OCI-LY1 (cell line): Measurements from ENCODE around the gene AP2A1.

ENCODE experiments used
- H2AFZ ChIP-seq: fragments of 200-600 bp; sonication (generic), shearing (Covaris generic); 2 replicates; pipeline ENCODE4 v1.6.0; 2014; ENCODE audit warnings: antibody characterized with exemption, mild to moderate bottlenecking, low read length
- H3F3A ChIP-seq: fragments of 200-600 bp; sonication (generic), shearing (Covaris generic); 2 replicates; pipeline ENCODE4 v1.6.0; 2014; ENCODE audit warnings: mild to moderate bottlenecking, antibody characterized with exemption, low read length, moderate library complexity; ENCODE audit not compliant: insufficient read depth
- H3K27ac ChIP-seq: fragments of 200-600 bp; sonication (generic); 2 replicates; pipeline ENCODE4 v1.5.1; 2014; ENCODE audit warnings: low read length, mixed run types, mild to moderate bottlenecking, low read depth; ENCODE audit not compliant: poor library complexity, severe bottlenecking
- H3K27me3 ChIP-seq: fragments of 200-600 bp; sonication (generic); 2 replicates; pipeline ENCODE4 v1.6.0; 2014; ENCODE audit warnings: antibody characterized with exemption, mild to moderate bottlenecking, low read length, moderate library complexity; ENCODE audit not compliant: insufficient read depth
- H3K36me3 ChIP-seq: fragments of 200-600 bp; sonication (generic); 2 replicates; pipeline ENCODE4 v1.6.1; 2014; ENCODE audit warnings: mild to moderate bottlenecking, antibody characterized with exemption, low read length, moderate library complexity, mixed read lengths; ENCODE audit not compliant: insufficient read depth
- H3K4me1 ChIP-seq: fragments of 200-600 bp; sonication (generic); 2 replicates; pipeline ENCODE4 v1.5.1; 2014; ENCODE audit warnings: mild to moderate bottlenecking, low read length, moderate library complexity; ENCODE audit not compliant: insufficient read depth, severe bottlenecking
- H3K4me2 ChIP-seq: fragments of 200-600 bp; sonication (generic), shearing (Covaris generic); 2 replicates; pipeline ENCODE4 v1.6.1; 2014; ENCODE audit warnings: low read length
- H3K4me3 ChIP-seq: fragments of 200-600 bp; sonication (generic); 2 replicates; pipeline ENCODE4 v1.5.1; 2014; ENCODE audit warnings: low read length, low read depth, mild to moderate bottlenecking, mixed read lengths; ENCODE audit not compliant: poor library complexity, severe bottlenecking
- H3K79me2 ChIP-seq: fragments of 200-600 bp; shearing (Covaris generic); 2 replicates; pipeline ENCODE4 v1.6.1; 2016; ENCODE audit warnings: mixed run types, low read length, mixed read lengths; ENCODE audit not compliant: insufficient read depth
- H3K9ac ChIP-seq: fragments of 200-600 bp; sonication (generic), shearing (Covaris generic); 2 replicates; pipeline ENCODE4 v1.6.1; 2014; ENCODE audit warnings: mild to moderate bottlenecking, low read length, mixed read lengths
- H3K9me2 ChIP-seq: fragments of 200-600 bp; sonication (generic), shearing (Covaris generic); 2 replicates; pipeline ENCODE4 v1.6.1; 2014; ENCODE audit warnings: low read depth, mild to moderate bottlenecking, low read length, mixed read lengths
- H3K9me3 ChIP-seq: fragments of 200-600 bp; shearing (Covaris generic); 2 replicates; pipeline ENCODE4 v1.6.1; 2014; ENCODE audit warnings: low read length, mixed read lengths
- H4K20me1 ChIP-seq: fragments of 200-600 bp; sonication (generic), shearing (Covaris generic); 2 replicates; pipeline ENCODE4 v1.6.0; 2016; ENCODE audit warnings: mild to moderate bottlenecking, low read length; ENCODE audit not compliant: insufficient read depth
- CTCF ChIP-seq: fragments of 200-600 bp; sonication (generic), shearing (Covaris generic); IDR thresholded peaks from 2 replicates; pipeline ENCODE4 v1.5.1; 2017; ENCODE audit warnings: mild to moderate bottlenecking, antibody characterized with exemption, low read length, moderate library complexity, mixed read lengths
- EZH2 ChIP-seq: fragments of 200-600 bp; sonication (generic), shearing (Covaris generic); IDR thresholded peaks from 2 replicates; pipeline ENCODE4 v1.8.0; 2017; ENCODE audit warnings: borderline replicate concordance, mixed run types, mild to moderate bottlenecking, antibody characterized with exemption, low read length, moderate library complexity, mixed read lengths

AP2A1 gene

GRCh38 chr19:49786376-49786820 is 19.6 kb downstream of the AP2A1 start:
- Histone ChIP-seq H4K20me1 (no peaks in the 10 kb centered on the region), H3K4me3 (no peak overlapping the region), H3F3A (no peaks in the 10 kb centered on the region), H3K4me2 (no peak overlapping the region), H3K79me2 (no peaks in the 10 kb centered on the region), H3K4me1 (no peaks in the 10 kb centered on the region), H2AFZ (no peak overlapping the region), H3K9me3 (no peaks in the 10 kb centered on the region), H3K27me3 (no peaks in the 10 kb centered on the region), H3K36me3 (peaks cover 74% of the 10 kb centered on the region), H3K9me2 (no peaks in the 10 kb centered on the region), H3K9ac (no peak overlapping the region), H3K27ac (no peak overlapping the region)
- no peak for TF ChIP-seq CTCF
- no peak for TF ChIP-seq EZH2

GRCh38 chr19:49787746-49788145 is 20.9 kb downstream of the AP2A1 start:
- Histone ChIP-seq H3K79me2 (no peaks in the 10 kb centered on the region), H3F3A (no peaks in the 10 kb centered on the region), H2AFZ (no peak overlapping the region), H3K27me3 (no peaks in the 10 kb centered on the region), H3K4me1 (no peaks in the 10 kb centered on the region), H3K4me2 (no peak overlapping the region), H3K27ac (no peak overlapping the region), H3K4me3 (no peak overlapping the region), H3K9me3 (no peaks in the 10 kb centered on the region), H3K36me3 (peaks cover 73% of the 10 kb centered on the region), H4K20me1 (no peaks in the 10 kb centered on the region), H3K9me2 (no peaks in the 10 kb centered on the region), H3K9ac (no peak overlapping the region)
- TF ChIP-seq CTCF, result no peak
- TF ChIP-seq EZH2, result no peak

GRCh38 chr19:49788857-49789256 is 22.1 kb downstream of the AP2A1 start:
- no peaks in the 10 kb centered on the region for H3F3A ChIP-seq
- no peak overlapping the region for H3K9ac ChIP-seq
- no peaks in the 10 kb centered on the region for H3K9me3 ChIP-seq
- H3K36me3 ChIP-seq, result peaks cover 71% of the 10 kb centered on the region
- H3K27me3 ChIP-seq, result no peaks in the 10 kb centered on the region
- no peak overlapping the region for H3K27ac ChIP-seq
- H3K4me3 ChIP-seq, result no peak overlapping the region
- no peak overlapping the region for H2AFZ ChIP-seq
- TF ChIP-seq CTCF (no peak), EZH2 (no peak)
- no peaks in the 10 kb centered on the region for H3K9me2 ChIP-seq
- H3K4me1 ChIP-seq, result no peaks in the 10 kb centered on the region
- no peaks in the 10 kb centered on the region for H4K20me1 ChIP-seq
- no peaks in the 10 kb centered on the region for H3K79me2 ChIP-seq
- no peak overlapping the region for H3K4me2 ChIP-seq
